WTC11 (cell line): Measurements from ENCODE around the gene ELAVL1. TPM values are rescaled to one million over a fixed set of nuclear protein-coding genes. Genes with fewer than 3 reads are reported as not detected.

ENCODE experiments used
- ATAC-seq: fragments of 200-7000 bp; cut with Tn5 transposase; 2 replicates; pipeline ENCODE4 v1.10.0; 2021; ENCODE audit warnings: mild to moderate bottlenecking, moderate library complexity
- CTCF ChIA-PET: fragments of 300-600 bp; sonication (Branson Sonifier 250); formaldehyde crosslinking; loops from one replicate; lab custom pipeline; 2021; ENCODE audit warnings: antibody characterized with exemption; lab: Charles Lee
- POLR2A ChIA-PET: fragments of 350-600 bp; sonication (Branson Sonifier 250); formaldehyde crosslinking; loops from one replicate; lab custom pipeline; 2021; ENCODE audit warnings: antibody characterized with exemption; lab: Charles Lee
- DNase-seq: peaks from one replicate; pipeline ENCODE4 v3.0.0; 2021; ENCODE audit warnings: low spot score
- H3K27ac Mint-ChIP-seq: 2 replicates; pipeline ENCODE4 v1.8.0; 2021; ENCODE audit warnings: mixed read lengths
- H3K27me3 Mint-ChIP-seq: 2 replicates; pipeline ENCODE4 v1.8.0; 2021; ENCODE audit warnings: low read depth, mild to moderate bottlenecking, moderate library complexity, mixed read lengths
- H3K36me3 Mint-ChIP-seq: 2 replicates; pipeline ENCODE4 v1.8.0; 2021; ENCODE audit warnings: mixed read lengths
- H3K4me1 Mint-ChIP-seq: 2 replicates; pipeline ENCODE4 v1.8.0; 2022; ENCODE audit warnings: mixed read lengths
- H3K4me3 Mint-ChIP-seq: 2 replicates; pipeline ENCODE4 v1.8.0; 2021; ENCODE audit warnings: mild to moderate bottlenecking, moderate library complexity, mixed read lengths
- H3K9me3 Mint-ChIP-seq: 2 replicates; pipeline ENCODE4 v1.8.0; 2021; ENCODE audit warnings: mixed read lengths
- ELF4 ChIP-seq: sonication (generic); formaldehyde crosslinking; IDR thresholded peaks from 2 replicates; pipeline ENCODE4 v1.8.1; 2022; ENCODE audit warnings: low read depth, mild to moderate bottlenecking, moderate library complexity, missing genetic modification reagents
- ESRRA ChIP-seq: sonication (generic); formaldehyde crosslinking; IDR thresholded peaks from 2 replicates; pipeline ENCODE4 v1.8.1; 2022; ENCODE audit warnings: mild to moderate bottlenecking, missing genetic modification reagents, borderline replicate concordance
- FOXJ3 ChIP-seq: sonication (generic); formaldehyde crosslinking; IDR thresholded peaks from 2 replicates; pipeline ENCODE4 v1.9.0; 2021; ENCODE audit warnings: missing genetic modification reagents, mild to moderate bottlenecking, borderline replicate concordance
- FOXP1 ChIP-seq: sonication (generic); formaldehyde crosslinking; IDR thresholded peaks from 2 replicates; pipeline ENCODE4 v1.8.0; 2022; ENCODE audit warnings: missing genetic modification reagents, mild to moderate bottlenecking, moderate library complexity, borderline replicate concordance
- FOXP4 ChIP-seq: sonication (generic); formaldehyde crosslinking; IDR thresholded peaks from 2 replicates; pipeline ENCODE4 v1.8.0; 2022; ENCODE audit warnings: mild to moderate bottlenecking, missing genetic modification reagents
- GABPB1 ChIP-seq: sonication (generic); formaldehyde crosslinking; IDR thresholded peaks from 2 replicates; pipeline ENCODE4 v1.8.1; 2023; ENCODE audit warnings: mild to moderate bottlenecking, missing genetic modification reagents
- KAT7 ChIP-seq: sonication (generic); formaldehyde crosslinking; IDR thresholded peaks from 2 replicates; pipeline ENCODE4 v1.8.1; 2023; ENCODE audit warnings: missing genetic modification reagents, mild to moderate bottlenecking, borderline replicate concordance
- OVOL2 ChIP-seq: fragments of 250-450 bp; sonication (Bioruptor Pico); IDR thresholded peaks from 2 replicates; pipeline ENCODE4 v1.9.0; 2021; ENCODE audit warnings: mild to moderate bottlenecking, borderline replicate concordance
- PRDM15 ChIP-seq: sonication (generic); formaldehyde crosslinking; IDR thresholded peaks from 2 replicates; pipeline ENCODE4 v1.8.0; 2022; ENCODE audit warnings: missing genetic modification reagents
- RELA ChIP-seq: sonication (generic); formaldehyde crosslinking; IDR thresholded peaks from 2 replicates; pipeline ENCODE4 v1.8.1; 2022; ENCODE audit warnings: missing genetic modification reagents, mild to moderate bottlenecking, borderline replicate concordance
- TP53 ChIP-seq: sonication (generic); formaldehyde crosslinking; IDR thresholded peaks from 2 replicates; pipeline ENCODE4 v1.8.1; 2023; ENCODE audit warnings: mild to moderate bottlenecking, missing genetic modification reagents
- ZBTB43 ChIP-seq: sonication (generic); formaldehyde crosslinking; IDR thresholded peaks from 2 replicates; pipeline ENCODE4 v1.8.1; 2023; ENCODE audit warnings: mild to moderate bottlenecking, missing genetic modification reagents
- ZNF416 ChIP-seq: fragments of 250-450 bp; sonication (Bioruptor Pico); IDR thresholded peaks from 2 replicates; pipeline ENCODE4 v1.9.0; 2021; ENCODE audit warnings: mild to moderate bottlenecking, inconsistent platforms
- ZNF532 ChIP-seq: fragments of 250-450 bp; sonication (Bioruptor Pico); IDR thresholded peaks from 2 replicates; pipeline ENCODE4 v1.9.0; 2021; ENCODE audit warnings: mild to moderate bottlenecking, borderline replicate concordance
- ZNF671 ChIP-seq: fragments of 250-450 bp; sonication (Bioruptor Pico); IDR thresholded peaks from 2 replicates; pipeline ENCODE4 v1.8.0; 2021; ENCODE audit warnings: mild to moderate bottlenecking
- total RNA-seq: library from RNA; stranded (reverse); gene quantifications from 3 replicates; pipeline ENCODE4 v1.2.3, GENCODE V29; 2021
- TF ChIP-seq, protein P1 (sequence below): fragments of 250-450 bp; sonication (Bioruptor Pico); IDR thresholded peaks from 2 replicates; pipeline ENCODE4 v1.9.0; 2021; ENCODE audit warnings: moderate library complexity, mild to moderate bottlenecking, inconsistent platforms, borderline replicate concordance

The ELAVL1 gene
- total RNA-seq, 1 experiment from 2014 or later = 160 TPM

DNA sequence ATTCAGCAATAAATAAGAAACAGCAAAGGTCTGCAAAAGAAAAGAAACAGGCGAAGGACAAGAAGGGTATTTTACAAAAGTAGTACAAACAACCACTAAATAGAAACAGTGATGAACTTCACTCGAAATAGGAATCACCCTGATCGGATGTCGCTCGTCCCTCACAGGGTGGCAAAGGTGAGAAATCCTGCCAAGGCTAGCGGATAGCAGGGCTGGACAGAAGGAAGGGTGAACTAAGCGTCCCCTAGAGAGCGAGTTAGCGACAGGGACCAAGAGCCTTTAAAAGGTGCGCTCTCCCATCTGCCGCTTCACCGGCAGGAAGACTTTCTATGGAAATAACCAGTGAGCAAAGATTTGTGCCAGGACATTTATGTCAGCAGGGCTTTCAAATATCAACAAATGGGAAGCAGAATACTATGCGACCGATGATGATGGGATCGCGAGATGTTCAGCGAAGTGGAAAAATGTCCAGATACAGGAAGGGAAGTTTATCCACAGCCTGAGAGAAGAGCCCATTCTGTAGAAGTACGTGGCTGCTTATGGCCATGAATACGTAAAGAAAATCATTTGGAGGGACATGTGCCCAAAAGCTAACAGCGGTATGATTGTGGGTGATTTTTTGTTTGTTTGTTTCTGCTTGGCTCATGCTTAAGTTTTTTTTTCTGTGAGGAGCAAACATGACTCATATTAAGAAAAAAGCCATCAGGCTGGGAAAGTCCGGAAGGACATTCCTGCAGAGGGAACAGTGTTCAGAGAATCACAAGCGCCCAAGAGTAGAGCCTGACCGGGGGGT is 18.9 kb downstream of the ELAVL1 start:
- TF ChIP-seq ZBTB43 = no peak
- no peak for TF ChIP-seq ZNF416 (CRISPR knock-in tag)
- TF ChIP-seq GABPB1 = no peak
- CTCF ChIA-PET = no interaction called here
- POLR2A ChIA-PET = no interaction called here
- H3K4me3 Mint-ChIP-seq = no peak overlapping the region
- peaks cover 72% of the 10 kb centered on the region for H3K36me3 Mint-ChIP-seq
- DNase-seq (no peak), ATAC-seq (no peak)
- H3K27me3 Mint-ChIP-seq = no peaks in the 10 kb centered on the region
- H3K9me3 Mint-ChIP-seq = no peaks in the 10 kb centered on the region
- H3K27ac Mint-ChIP-seq = peak overlapping the region; percentile 57
- H3K4me1 Mint-ChIP-seq = no peaks in the 10 kb centered on the region

DNA sequence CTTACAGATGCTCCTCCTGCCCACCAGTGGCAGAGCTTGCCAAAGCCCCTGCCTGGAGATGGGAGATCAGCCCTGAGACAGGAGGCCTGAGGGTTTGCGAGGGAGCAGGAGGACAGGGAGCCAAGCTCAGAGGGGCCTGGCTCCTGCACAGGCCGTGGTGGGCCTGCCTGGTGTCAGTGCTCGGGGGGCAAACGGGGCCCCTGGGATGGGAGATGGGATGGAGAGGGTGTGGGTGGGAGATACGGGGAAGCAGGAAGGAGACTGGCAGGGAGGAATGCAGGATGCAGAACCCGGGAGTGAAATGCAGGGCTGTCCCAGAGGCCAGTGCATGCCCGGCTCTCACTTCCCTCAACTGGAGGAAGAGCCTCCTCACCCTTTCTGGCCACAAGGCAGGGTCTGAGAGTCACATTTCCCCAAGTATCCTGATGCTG is 19.9 kb downstream of the ELAVL1 start:
- Mint-ChIP-seq H3K36me3 (peaks cover 69% of the 10 kb centered on the region), H3K4me3 (no peak overlapping the region), H3K27ac (no peak overlapping the region), H3K4me1 (no peaks in the 10 kb centered on the region), H3K9me3 (no peaks in the 10 kb centered on the region), H3K27me3 (no peaks in the 10 kb centered on the region)
- DNase-seq = no peak
- ChIA-PET CTCF (interaction anchor here (0.5 to 1.5 kb wide), 3 partner anchors 15 to 383 kb away, joined by 3 to 8 read pairs (median 4); no protein-coding TSS in a partner anchor), POLR2A (no interaction called here)
- no peak for TF ChIP-seq FOXP4 (CRISPR knock-in tag)
- no peak for TF ChIP-seq ZNF532
- TF ChIP-seq TP53 (CRISPR knock-in tag) = no peak
- TF ChIP-seq ELF4 (CRISPR knock-in tag) = no peak
- TF ChIP-seq KAT7 = no peak
- no peak for TF ChIP-seq RELA (CRISPR knock-in tag)
- TF ChIP-seq OVOL2 (CRISPR knock-in tag) = no peak
- no peak for TF ChIP-seq FOXJ3 (CRISPR knock-in tag)
- no peak for TF ChIP-seq ZNF671 (CRISPR knock-in tag)
- TF ChIP-seq PRDM15 (CRISPR knock-in tag) = no peak
- TF ChIP-seq FOXP1 (CRISPR knock-in tag) = no peak
- TF ChIP-seq, protein P1, sequence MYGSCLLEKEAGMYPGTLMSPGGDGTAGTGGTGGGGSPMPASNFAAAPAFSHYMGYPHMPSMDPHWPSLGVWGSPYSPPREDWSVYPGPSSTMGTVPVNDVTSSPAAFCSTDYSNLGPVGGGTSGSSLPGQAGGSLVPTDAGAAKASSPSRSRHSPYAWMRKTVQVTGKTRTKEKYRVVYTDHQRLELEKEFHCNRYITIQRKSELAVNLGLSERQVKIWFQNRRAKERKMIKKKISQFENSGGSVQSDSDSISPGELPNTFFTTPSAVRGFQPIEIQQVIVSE (CRISPR knock-in tag) = no peak
- no peak for TF ChIP-seq ZNF416 (CRISPR knock-in tag)
- no peak for TF ChIP-seq ESRRA (CRISPR knock-in tag)
- no peak for ATAC-seq
